Right lung (tissue), 5 donors: Measurements from ENCODE around the gene RNF169. TPM values are rescaled to one million over a fixed set of nuclear protein-coding genes. Genes with fewer than 3 reads are reported as not detected.
"Not testable (repeated sequence)": the region's sequence is repeated elsewhere in the genome, so short reads cannot be mapped to it uniquely, and the experiment has no call there.

Experiments
- DNase-seq, 2 donors: peaks; one replicate each; pipeline ENCODE4 v3.0.0-alpha.2; 2013
- polyA plus RNA-seq, 5 donors: library from polyadenylated mRNA; unstranded; fragments of 120-200 nt; gene quantifications; one replicate each; pipeline versions ENCODE4 v1.2.1 to v1.2.3, GENCODE V29; 2013; ENCODE audit warnings: inconsistent platforms in 1 of 5, low replicate concordance in 1 of 5; ENCODE audit not compliant: insufficient read length in 5 of 5, insufficient read depth in 1 of 5

The RNF169 gene
- polyA plus RNA-seq, 5 donors = 14.6 to 23.5 (median 21.6) TPM

GRCh38 chr11:74723511-74723910 lies 25.1 kb upstream of the RNF169 start:
- DNase-seq = no peak

- DNase-seq = no peak
Observed at GRCh38 chr11:74725701-74726100, 22.9 kb upstream of the RNF169 start.

- peak; percentile 65 to 68 for DNase-seq
Observed at GRCh38 chr11:74726547-74727182, 22.0 kb upstream of the RNF169 start.

GRCh38 chr11:74729397-74729796 lies 19.3 kb upstream of the RNF169 start:
- no peak for DNase-seq

- no peak for DNase-seq
Observed at GRCh38 chr11:74730571-74731260, 17.9 kb upstream of the RNF169 start.

GRCh38 chr11:74731301-74732094 lies 17.2 kb upstream of the RNF169 start, which contains the start of gene CHRDL2:
CHRDL2 (minus strand) TSS chr11:74731426; CDS start chr11:74730888, 538 bp downstream.
- DNase-seq = no peak

GRCh38 chr11:74734559-74734925 lies 14.1 kb upstream of the RNF169 start:
- no peak for DNase-seq

GRCh38 chr11:74735365-74735928 lies 13.2 kb upstream of the RNF169 start:
- DNase-seq = no peak

- DNase-seq = no peak
Observed at GRCh38 chr11:74736031-74736430, 12.6 kb upstream of the RNF169 start.

GRCh38 chr11:74739546-74740270 lies 8.9 kb upstream of the RNF169 start:
- no peak for DNase-seq

- DNase-seq = no peak
Observed at GRCh38 chr11:74742070-74742469, 6.6 kb upstream of the RNF169 start.

GRCh38 chr11:74743640-74744039 lies 5.0 kb upstream of the RNF169 start:
- DNase-seq = no peak

GRCh38 chr11:74744277-74744676 lies 4.4 kb upstream of the RNF169 start:
- no peak for DNase-seq

GRCh38 chr11:74746868-74747267 lies 1.8 kb upstream of the RNF169 start:
- DNase-seq = no peak

- DNase-seq = peak; percentile 36 to 47
Observed at GRCh38 chr11:74749127-74749964, 697 bp downstream of the RNF169 start.

GRCh38 chr11:74749965-74750296 lies 1.3 kb downstream of the RNF169 start:
- no peak for DNase-seq

- not testable (repeated sequence) for DNase-seq
Observed at GRCh38 chr11:74750598-74750997, 1.9 kb downstream of the RNF169 start.

- no peak for DNase-seq
Observed at GRCh38 chr11:74751303-74751702, 2.7 kb downstream of the RNF169 start.

GRCh38 chr11:74754507-74755252 lies 6.0 kb downstream of the RNF169 start:
- DNase-seq = no peak

GRCh38 chr11:74755395-74755995 lies 6.8 kb downstream of the RNF169 start:
- DNase-seq = no peak
